Stimulated activated CD8-positive, alpha-beta memory T cell treated with anti-CD3 and anti-CD28 coated beads, Interleukin-7, amount 100 ng/mL, for 48 hours (primary cell): ENCODE measurements around the gene DNAH3.
"Not testable (repeated sequence)": the region's sequence is repeated elsewhere in the genome, so short reads cannot be mapped to it uniquely, and the experiment has no call there.

ENCODE experiments used
- DNase-seq, 2 donors: peaks; one replicate each; pipeline ENCODE4 v3.0.0-alpha.2; 2020; ENCODE audit warnings: low read depth in 1 of 2; ENCODE audit errors: extremely low read depth in 1 of 2

The DNAH3 gene

DNA sequence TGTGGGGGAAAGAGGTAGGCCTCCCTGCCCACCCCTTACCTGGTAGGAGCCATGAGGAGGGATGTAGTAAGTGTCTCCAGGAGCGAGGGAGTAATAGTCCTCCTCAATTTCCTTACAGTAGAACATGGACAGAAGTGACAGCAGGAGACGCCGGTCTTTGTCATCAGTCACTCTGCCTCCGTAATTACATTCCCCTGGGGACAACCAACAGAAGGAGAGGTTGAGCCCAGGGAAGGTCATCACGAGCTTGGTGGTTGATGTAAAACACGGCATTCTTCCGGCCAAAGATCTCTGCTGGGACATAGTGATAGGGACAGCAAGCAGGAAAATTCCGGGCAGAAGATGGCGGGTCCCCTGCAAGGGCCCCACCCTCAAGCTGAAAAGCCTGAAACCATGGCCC, 202.2 kb downstream of the DNAH3 start:
- DNase-seq, result no peak

DNA sequence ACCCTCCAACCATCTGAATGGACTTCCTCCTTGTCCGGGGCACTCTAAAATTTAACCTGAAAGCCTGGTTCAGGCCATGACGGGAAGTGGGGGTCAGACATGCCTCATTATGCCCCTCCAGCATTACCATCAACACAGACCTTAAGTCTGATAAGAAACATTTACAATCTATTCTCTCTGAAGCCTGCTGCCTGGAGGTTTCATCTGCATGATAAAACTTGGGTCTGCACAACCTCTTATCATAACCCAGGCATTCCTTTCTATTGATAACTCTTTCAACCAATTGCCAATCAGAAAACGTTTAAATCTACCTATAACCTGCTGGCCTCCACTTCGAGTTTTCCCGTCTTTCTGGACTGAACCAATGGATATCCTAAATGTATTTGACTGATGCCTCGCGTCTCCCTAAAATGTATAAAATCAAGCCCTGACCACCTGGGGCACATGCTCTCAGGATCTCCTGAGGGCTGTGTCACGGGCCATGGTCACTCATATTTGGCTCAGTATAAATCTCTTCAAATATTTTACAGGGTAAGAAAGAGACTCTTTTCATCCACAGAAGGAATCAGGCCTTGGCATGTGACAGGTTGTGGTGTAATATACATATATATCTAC, 204.5 kb downstream of the DNAH3 start:
- DNase-seq, result no peak

DNA sequence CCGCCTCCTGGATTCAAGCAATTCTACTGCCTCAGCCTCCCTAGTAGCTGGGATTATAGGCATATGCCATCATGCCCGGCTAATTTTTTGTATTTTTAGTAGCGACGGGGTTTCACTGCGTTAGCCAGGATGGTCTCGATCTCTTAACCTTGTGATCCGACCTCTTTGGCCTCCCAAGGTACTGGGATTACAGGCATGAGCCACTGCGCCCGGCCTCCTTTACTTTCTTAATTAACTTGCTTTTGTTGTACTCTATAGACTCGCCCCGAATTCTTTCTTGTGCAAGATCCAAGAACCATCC, 205.1 kb downstream of the DNAH3 start:
- not testable (repeated sequence) for DNase-seq

DNA sequence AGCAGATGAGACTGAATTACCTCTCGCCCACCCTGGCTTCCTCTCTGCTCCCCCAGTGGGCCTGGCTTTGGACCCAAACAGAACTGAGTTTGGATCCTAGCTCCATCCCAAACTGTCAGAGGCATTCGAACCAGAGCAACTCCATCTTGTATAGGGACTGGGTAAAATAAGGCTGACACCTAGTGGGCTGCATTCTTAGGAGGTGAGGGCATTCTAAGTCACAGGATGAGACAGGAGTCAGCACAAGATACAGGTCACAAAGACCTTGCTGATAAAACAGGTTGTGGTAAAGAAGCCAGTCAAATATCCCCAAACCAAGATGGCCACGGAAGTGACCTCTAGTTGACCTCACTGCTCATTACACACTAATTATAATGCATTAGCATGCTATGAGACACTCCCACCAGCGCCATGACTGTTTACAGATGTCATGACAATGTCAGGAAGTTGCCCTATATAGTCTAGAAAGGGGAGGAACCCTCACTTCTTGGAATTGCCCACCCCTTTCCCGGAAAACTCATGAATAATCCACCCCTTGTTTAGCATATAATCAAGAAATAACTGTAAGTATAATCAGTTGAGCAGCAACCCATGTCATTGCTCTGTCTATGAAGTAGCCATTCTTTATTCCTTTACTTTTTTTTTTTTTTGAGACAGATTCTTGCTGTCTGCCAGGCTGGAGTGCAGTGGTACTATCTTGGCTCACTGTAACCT, 205.6 kb downstream of the DNAH3 start:
- DNase-seq, result peak; percentile 30 to 74

DNA sequence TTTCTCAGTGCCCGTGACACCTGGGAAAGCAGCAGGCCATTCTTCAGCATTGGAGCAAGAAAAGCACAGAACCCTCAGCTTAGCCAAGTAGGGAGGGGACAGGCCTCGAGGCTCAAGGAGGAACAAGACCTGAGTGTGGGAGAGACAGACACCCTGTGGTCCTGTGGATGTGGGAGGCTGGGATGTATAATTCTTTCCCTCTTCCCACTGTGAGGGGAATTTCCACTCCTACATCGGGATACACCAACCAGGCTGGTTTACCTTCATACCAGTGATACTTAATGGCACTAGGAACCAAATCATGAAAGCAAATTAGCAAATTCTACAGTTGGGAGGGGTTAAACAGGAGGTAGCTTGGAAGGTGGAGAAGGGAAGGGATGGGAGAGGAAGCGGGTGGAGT, 208.4 kb downstream of the DNAH3 start:
- DNase-seq, result no peak

DNA sequence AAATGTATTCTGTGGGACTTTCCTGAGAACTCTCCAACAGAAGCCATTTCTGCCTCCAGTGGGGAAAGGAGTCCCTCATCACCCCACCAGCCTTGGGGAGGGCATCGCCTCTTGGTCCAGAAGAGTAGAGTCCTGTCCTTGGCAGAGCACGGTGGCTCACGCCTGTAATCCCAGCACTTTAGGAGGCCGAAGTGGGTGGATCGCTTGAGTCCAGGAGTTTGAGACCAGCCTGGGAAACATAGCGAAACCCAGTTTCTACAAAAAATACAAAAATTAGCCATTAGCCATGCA, 209.1 kb downstream of the DNAH3 start:
- DNase-seq, result no peak

DNA sequence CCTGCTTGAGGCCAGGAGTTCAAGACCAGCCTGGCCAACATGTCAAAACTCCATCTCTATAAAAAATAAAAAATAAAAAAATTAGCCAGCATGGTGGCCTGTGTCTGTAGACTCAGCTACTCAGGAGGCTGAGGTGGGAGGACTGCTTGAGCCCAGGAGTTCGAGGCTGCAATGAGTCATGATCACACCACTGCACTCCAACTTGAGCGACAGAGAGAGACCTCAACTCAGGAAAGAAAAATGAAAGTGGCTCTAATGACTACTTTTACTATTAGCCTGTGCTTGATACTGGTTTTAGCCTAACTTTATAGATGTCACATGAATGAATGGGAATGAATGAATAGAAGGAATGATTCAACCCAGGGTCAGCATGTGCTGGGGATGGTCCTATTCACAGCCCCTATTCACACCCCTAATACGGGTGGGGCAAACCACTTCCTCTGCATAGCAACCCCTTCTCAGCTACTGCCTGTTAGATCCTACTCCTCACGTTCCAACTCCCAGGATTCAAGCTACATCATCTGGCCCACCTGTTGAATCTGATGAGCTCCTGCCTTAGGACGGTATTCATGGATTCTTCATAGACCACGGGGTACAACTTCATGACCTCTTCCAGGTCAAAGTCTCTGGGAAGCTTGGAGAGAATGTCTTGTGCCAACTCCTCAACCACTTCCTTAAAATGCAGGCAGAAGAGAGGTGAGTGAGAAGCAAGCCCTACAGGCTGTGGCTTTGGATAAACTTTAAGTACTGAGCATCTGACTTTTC, 209.6 kb downstream of the DNAH3 start:
- DNase-seq, result peak in 1 of 2 donors; percentile 18

DNA sequence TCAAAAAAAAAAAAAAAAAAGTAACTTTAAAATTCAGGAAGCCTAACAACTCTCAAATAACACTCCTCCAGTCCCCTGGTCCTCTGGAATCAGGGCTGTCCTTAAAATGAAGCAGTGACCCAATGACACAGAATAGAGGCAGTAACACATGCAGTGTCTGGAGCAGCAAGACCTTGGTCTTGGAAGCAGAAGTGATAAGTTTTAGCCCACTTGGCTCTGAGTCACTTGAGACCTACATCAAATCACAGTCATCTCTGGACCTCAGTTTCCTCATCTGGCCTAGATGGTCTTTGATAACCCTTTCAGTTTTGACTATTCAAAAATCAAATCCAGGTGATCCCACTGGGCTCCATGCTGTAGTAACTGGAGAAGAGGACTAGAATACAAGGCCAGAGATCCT, 211.0 kb downstream of the DNAH3 start:
- peak in 1 of 2 donors; percentile 14 for DNase-seq

DNA sequence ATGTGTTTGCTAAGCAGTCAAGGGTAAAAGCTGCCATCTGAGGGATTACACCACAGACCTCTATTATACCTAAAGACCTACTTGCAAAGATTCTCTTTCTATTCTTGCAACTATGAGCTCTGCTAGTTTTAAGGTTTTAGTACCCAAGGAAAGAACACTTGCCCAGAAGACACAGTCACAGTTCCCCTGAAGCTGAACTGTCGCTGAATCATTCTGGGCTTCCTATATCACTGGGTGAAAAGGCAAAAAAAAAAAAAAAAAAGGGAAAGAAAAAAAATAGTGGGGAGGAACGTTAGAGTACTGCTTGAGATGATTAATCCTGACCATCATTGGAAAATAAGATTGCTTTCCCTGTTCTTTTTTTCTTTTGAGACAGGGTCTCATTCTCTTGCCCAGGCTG, 212.2 kb downstream of the DNAH3 start:
- peak in 1 of 2 donors; percentile 15 for DNase-seq

DNA sequence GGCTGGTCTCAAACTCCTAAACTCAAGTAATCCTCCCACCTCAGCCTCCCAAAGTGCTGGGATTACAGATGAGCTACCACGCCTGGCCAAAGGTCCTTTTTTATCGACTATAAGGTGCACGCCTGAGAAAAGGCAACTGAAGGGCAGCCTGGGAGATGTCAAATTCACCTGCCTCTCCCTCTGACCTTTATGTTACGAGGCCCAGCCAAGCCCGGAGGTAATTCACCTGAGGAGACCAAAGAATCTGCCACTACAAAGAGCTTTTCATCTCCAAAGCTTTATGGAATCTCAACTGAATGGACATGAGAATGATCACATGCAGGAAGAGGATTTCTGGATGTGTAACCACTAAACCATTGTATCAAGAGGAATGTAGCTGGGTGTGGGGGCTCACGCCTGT, 212.9 kb downstream of the DNAH3 start:
- DNase-seq, result no peak

DNA sequence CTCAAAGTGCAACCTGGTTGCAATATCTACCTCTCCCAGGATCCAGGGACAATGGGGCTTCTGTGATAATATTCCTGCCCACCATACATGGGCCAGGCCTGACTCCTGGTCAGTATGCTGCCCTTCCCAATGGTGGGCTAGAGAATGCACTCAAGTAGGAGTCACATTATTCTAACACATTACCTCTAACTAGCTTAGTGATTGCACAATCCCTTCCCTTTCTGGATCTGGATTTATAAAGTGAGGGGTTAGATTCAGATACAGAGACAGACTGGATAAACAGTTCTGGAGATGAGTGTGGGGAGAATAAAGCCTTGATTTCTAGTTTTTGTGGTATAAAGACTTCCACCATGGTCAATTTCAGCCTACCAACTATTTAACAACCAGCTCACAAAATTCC, 217.1 kb downstream of the DNAH3 start:
- no peak for DNase-seq

DNA sequence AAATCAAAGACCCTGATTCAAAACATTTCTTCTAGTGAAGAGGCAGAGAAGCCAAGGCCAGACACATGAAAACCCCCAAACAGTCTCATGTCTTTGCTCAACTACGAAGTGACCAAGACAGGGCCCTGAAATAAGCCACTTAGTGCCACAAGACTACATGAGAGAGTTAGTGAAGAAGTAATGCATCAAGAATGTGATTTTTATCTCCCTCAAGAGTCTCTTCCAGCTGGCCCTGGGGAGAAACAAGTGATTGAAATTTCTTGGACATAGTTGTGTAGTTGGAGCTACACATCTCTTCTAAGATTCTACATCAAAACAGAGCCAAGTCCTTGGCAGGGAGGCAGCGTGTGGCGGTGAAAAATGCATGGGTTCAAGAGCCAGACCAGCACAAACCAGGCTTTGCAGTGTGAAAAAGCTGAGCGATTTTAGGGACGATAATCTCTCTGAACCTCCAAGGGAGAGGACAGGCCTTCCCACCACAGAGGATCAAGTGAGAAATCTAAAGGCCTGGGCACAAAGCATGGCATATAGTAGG, 219.5 kb downstream of the DNAH3 start:
- no peak for DNase-seq

DNA sequence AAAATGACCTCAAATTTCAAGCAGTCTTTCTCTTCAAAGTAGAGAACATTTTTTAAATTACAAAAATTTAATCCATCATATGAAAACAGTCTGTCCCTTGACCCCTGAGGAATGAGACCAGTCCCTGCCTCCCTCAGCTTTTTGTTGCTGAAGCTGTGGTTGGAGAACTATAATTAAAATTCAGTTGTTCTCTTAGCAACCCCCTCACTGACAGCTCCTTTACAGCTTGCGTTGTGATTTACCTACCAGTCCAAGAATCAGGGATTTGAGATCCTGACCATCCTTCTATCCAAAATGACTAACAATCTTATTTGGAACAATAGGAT, 220.3 kb downstream of the DNAH3 start:
- DNase-seq, result no peak

DNA sequence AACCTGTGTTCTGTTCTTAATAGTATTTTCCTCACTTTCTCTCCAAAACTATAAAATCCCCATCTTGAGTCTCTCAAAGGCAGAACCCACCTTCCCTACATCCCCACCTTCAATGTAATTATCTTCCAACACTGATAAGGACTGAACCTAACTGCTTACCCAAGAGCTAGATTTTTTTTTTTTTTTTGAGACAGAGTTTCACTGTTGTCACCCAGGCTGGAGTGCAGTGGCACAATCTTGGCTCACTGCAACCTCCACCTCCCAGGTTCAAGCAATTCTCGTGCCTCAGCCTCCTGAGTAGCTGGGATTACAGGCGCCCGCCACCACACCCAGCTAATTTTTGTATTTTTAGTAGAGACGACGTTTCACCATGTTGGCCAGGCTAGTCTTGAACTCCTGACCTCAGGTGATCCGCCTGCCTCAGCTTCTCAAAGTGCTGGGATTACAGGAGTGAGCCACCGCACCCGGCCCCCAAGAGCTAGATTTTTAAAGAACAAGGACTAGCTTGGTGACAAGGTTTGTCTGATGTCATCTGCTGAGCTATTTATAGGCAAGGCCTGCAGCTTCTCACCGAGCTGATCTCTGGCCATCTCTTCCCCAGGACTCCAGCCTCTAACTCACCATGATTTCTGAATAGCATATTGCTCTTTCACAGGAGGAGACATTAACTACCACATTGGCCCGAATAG, 220.8 kb downstream of the DNAH3 start:
- DNase-seq, result not testable (repeated sequence)

DNA sequence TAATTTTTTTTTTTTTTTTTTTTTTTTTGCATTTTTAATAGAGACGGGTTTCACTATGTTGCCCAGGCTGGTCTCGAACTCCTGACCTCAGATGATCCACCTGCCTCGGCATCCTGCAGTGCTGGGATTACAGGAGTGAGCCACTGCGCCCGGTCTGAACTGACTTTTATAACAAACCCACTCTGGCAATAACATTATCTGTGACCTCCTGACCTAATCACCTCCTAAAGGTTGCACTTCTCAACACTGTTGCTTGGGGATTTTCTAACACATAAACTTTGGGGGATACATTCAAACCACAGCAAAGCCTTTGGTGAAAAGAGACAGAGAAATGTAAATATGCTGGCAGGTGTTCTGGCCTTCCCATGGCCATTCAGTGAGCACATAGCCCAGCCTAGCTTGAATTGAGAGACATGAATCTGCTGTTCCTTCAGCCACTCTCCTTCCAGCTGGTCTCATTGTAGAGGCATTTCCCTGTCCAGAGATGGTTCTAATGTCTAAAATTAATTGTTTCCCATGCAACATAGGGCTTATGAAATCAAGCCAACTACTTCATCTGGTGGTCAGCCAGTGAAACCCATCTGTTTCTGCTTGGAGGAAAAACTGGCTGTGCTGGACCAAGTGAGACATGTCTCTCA, 221.8 kb downstream of the DNAH3 start:
- DNase-seq, result no peak

DNA sequence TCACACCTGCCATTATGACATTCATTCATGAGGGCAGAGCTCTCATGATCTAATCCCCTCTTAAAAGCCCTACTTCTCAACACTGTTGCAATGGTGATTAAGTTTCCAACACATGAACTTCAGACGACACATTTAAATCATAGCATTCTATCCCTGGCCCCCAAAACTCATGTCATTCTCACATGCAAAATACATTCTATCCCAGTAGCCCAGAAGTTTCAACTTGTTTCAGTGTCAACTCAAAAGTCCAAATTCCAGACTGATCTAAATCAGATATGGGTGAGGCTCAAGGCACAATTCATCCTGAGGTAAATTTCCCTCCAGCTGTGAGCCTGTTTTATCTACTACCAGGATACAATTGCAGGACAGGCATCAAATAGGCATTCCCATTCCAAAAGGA, 224.9 kb downstream of the DNAH3 start:
- DNase-seq, result no peak

DNA sequence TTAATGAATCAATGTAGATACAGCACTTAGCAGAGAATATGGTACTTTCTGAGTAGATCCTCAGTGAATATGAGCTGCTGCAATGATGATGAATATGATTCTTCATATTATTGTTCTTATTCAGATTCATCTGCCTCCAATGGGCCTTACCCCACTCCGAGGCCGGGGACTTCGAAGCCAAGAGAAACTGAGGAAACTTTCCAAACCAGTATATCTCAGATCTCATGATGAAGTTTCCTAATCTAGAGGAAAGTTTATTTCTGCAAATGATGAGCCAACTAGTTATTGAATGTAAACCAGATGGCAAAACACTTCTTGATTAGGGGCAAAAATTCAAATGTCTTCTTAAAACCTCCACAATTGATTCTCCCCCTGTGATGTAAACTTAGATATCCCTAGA, 226.8 kb downstream of the DNAH3 start:
- DNase-seq, result no peak

DNA sequence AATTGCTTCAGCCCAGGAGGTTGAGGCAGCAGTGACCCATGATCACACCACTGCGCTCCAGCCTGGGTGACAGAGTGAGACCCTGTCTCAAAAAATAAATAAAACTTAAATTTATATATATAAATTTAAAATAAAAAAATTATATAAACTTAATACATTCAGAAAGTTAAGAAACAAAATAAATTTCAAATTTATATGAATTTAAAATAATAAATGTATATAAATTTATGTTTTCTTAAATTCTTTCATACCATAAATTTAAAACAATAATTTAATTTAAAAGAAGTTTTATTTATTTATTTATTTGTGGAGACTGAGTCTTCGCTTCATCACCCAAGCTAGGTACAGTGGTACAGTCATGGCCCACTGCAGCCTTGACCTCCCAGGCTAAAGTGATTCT, 229.8 kb downstream of the DNAH3 start:
- DNase-seq, result no peak

DNA sequence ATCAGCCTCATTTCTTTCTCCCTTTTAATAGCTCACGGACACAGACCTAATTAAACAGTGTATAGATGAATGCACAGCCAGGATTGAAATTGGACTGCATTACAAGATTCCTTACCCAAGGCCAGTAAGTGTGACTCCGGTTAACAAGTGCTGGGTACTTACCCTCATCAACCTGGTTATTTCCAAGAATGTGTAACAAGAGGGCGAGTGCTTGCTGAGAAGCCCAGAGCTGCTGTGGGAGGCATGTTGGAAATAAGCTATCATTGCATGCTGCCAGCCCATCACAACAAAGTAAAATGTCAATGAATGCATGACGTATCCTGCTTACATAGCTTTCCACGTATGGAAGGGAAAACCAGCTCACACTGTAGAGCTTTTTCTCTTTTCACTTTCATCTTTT, 230.6 kb downstream of the DNAH3 start:
- DNase-seq, result no peak

DNA sequence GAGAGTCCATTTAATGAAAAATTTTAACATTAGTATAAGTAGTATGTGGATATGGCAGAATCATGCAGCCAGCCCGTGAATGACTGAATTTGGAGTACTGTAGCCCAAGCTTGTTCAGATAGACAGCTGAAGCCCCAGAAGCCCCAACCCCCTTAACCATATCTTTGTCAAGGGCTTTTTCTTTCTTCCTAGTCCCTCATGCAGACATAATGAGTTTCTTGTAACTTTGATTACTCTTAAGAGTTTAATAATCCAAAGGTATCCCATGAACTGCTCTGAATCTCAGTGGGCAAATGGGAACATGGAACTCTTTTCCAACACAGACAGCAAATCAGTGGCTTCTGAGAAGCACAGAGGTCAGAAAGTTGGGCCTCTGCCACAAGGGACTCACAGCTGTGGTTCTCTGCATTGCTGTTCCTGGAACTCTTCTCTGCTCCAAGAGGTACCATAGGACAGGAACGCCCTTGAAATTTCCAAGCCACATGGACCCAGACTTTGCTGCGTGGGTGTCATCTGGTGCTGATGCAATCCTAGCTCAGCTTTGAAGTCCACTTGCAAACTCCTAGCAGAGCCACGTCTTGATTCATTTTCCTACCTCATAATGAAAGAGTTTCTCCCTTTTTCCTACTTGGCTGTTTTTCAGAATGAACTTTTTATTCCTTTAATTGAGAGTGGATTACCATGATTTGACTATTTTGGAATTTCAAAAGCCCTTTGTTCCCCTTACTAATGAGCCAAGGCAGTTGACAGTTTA, 232.0 kb downstream of the DNAH3 start:
- no peak for DNase-seq

DNA sequence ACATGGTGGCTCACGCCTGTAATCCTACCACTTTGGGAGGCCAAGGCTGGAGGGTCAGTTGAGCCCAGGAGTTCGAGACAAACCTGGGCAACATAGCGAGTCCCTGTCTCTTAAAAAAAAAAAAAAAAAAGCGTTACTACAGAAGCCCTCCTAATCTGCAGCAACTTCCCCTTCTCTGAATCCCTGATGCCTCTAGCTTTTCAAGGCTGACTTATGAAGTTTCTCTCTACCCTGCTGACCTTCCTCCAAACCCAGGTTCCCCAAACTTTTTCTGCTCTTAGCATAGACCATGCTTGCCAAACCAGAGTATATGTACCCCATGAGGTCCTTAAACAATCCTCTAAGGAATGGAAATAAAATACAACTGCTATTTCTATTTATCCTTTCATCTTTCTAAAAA, 233.7 kb downstream of the DNAH3 start:
- no peak for DNase-seq
